HCT116 (cell line): ENCODE data around the gene FAM131B.

Experiments
- ATF3 ChIP-seq: IDR thresholded peaks from 2 replicates; pipeline ENCODE4 v1.6.1; 2012
- CBX3 ChIP-seq: IDR thresholded peaks from 2 replicates; pipeline ENCODE4 v1.6.1; 2012; ENCODE audit warnings: low read depth
- CTCF ChIP-seq, 3 experiments: fragments of 200-600 bp in 1 of 3; sonication (generic) in 1 of 3; IDR thresholded peaks in 2 of 3; conservative IDR thresholded peaks in 1 of 3; 2 replicates each; pipeline ENCODE4 v1.5.1; 2012 to 2017; ENCODE audit warnings: low read depth in 2 of 3, low read length in 2 of 3, antibody characterized with exemption in 1 of 3, borderline replicate concordance in 1 of 3, control low read depth in 1 of 3, mild to moderate bottlenecking in 1 of 3, mixed read lengths in 1 of 3, mixed run types in 1 of 3, moderate library complexity in 1 of 3; ENCODE audit not compliant: insufficient read depth in 1 of 3
- EGR1 ChIP-seq: IDR thresholded peaks from 2 replicates; pipeline ENCODE4 v1.6.1; 2012; ENCODE audit warnings: low read depth
- EZH2 ChIP-seq: fragments of 200-600 bp; sonication (generic); IDR thresholded peaks from 2 replicates; pipeline ENCODE4 v1.6.1; 2017; ENCODE audit warnings: antibody characterized with exemption, mixed run types
- EZH2phosphoT487 ChIP-seq: fragments of 200-600 bp; IDR thresholded peaks from 2 replicates; pipeline ENCODE4 v1.6.1; 2018; ENCODE audit warnings: antibody characterized with exemption, borderline replicate concordance
- JUND ChIP-seq: IDR thresholded peaks from 2 replicates; pipeline ENCODE4 v1.6.1; 2012
- MAX ChIP-seq: IDR thresholded peaks from 2 replicates; pipeline ENCODE4 v1.6.1; 2012
- POLR2A ChIP-seq: IDR thresholded peaks from 2 replicates; pipeline ENCODE4 v1.7.0; 2011; ENCODE audit warnings: borderline replicate concordance; ENCODE audit not compliant: insufficient read depth, insufficient read length; ENCODE audit errors: extremely low read depth
- POLR2AphosphoS5 ChIP-seq: IDR thresholded peaks from 2 replicates; pipeline ENCODE4 v1.6.1; 2011; ENCODE audit warnings: mild to moderate bottlenecking, low read depth, low read length, moderate library complexity
- REST ChIP-seq: IDR thresholded peaks from 2 replicates; pipeline ENCODE4 v1.6.1; 2012; ENCODE audit warnings: low read depth
- YY1 ChIP-seq: IDR thresholded peaks from 2 replicates; pipeline ENCODE4 v1.6.1; 2011; ENCODE audit warnings: low read length, low read depth, moderate library complexity, mild to moderate bottlenecking; ENCODE audit not compliant: insufficient replicate concordance; ENCODE audit errors: extremely low read depth
- ZBTB33 ChIP-seq: IDR thresholded peaks from 2 replicates; pipeline ENCODE4 v1.6.1; 2011; ENCODE audit warnings: mild to moderate bottlenecking, low read length, moderate library complexity; ENCODE audit not compliant: insufficient replicate concordance; ENCODE audit errors: extremely low read depth
- ZNF274 ChIP-seq: fragments of 200-500 bp; sonication (Bioruptor generic); IDR thresholded peaks from 2 replicates; pipeline ENCODE4 v1.6.1; 2014; ENCODE audit warnings: mild to moderate bottlenecking, low read depth, low read length, inconsistent platforms

GRCh38 chr7:143354965-143355364, 7.5 kb downstream of the FAM131B start:
- TF ChIP-seq CTCF (IDR thresholded peaks at IDR 0.05 in 2 of 3, conservative IDR thresholded peaks at IDR 0.05 in 1 of 3; ENCODE audit: borderline replicate concordance in 1 of 3, insufficient read depth in 1 of 3, low read depth in 2 of 3, low read length in 2 of 3) (no peak), ZBTB33 (no peak), POLR2AphosphoS5 (no peak), POLR2A (no peak), JUND (no peak), REST (no peak), ZNF274 (no peak), EGR1 (no peak), MAX (no peak), EZH2 (no peak), CBX3 (no peak), YY1 (no peak), ATF3 (no peak), EZH2phosphoT487 (no peak)
